GM21515 (cell line): ENCODE results near the gene DUS2.
"Not testable (repeated sequence)": the region's sequence is repeated elsewhere in the genome, so short reads cannot be mapped to it uniquely, and the experiment has no call there.

Source experiments
- ATAC-seq: cut with Tn5 transposase; IDR thresholded peaks from one replicate; pipeline ENCODE4 v1.9.1; 2021; ENCODE audit not compliant: unreplicated experiment

DUS2 gene

GRCh38 chr16:68116256-68116867 lies 93.3 kb downstream of the DUS2 start:
- no peak for ATAC-seq

- ATAC-seq, result no peak
These were observed 94.8 kb downstream of the DUS2 start for GRCh38 chr16:68117884-68118283.

- not testable (repeated sequence) for ATAC-seq
These were observed 95.9 kb downstream of the DUS2 start for GRCh38 chr16:68118954-68119353.

- not testable (repeated sequence) for ATAC-seq
These were observed 97.4 kb downstream of the DUS2 start for GRCh38 chr16:68120496-68120895.

GRCh38 chr16:68126395-68126794 lies 103.3 kb downstream of the DUS2 start:
- peak; percentile 49 for ATAC-seq

- ATAC-seq, result no peak
These were observed 105.7 kb downstream of the DUS2 start for GRCh38 chr16:68128577-68129305.
